Neuronal stem cell (in vitro differentiated cells): ENCODE measurements around the gene GPN1.
"Not testable (repeated sequence)": the region's sequence is repeated elsewhere in the genome, so short reads cannot be mapped to it uniquely, and the experiment has no call there.

Experiments
- DNase-seq: peaks from one replicate; pipeline ENCODE4 v3.0.0-alpha.2; 2013; ENCODE audit warnings: low spot score
- H2AFZ ChIP-seq: one replicate; pipeline ENCODE4 v1.6.1; 2013; ENCODE audit warnings: mild to moderate bottlenecking, low read length, inconsistent platforms
- H2AK5ac ChIP-seq: 2 replicates; pipeline ENCODE4 v1.6.1; 2013; ENCODE audit warnings: low read depth, mild to moderate bottlenecking, inconsistent platforms, low read length, moderate library complexity, mixed read lengths
- H2BK120ac ChIP-seq: 2 replicates; pipeline ENCODE4 v1.6.1; 2013; ENCODE audit warnings: low read depth, mild to moderate bottlenecking, inconsistent platforms, low read length, moderate library complexity, mixed read lengths
- H2BK12ac ChIP-seq: one replicate; pipeline ENCODE4 v1.6.1; 2013; ENCODE audit warnings: low read length, inconsistent platforms
- H2BK15ac ChIP-seq: 2 replicates; pipeline ENCODE4 v1.6.1; 2013; ENCODE audit warnings: mild to moderate bottlenecking, low read length, inconsistent platforms, mixed read lengths
- H2BK5ac ChIP-seq: one replicate; pipeline ENCODE4 v1.6.1; 2013; ENCODE audit warnings: inconsistent platforms, mild to moderate bottlenecking, low read length, moderate library complexity
- H3K14ac ChIP-seq: one replicate; pipeline ENCODE4 v1.6.1; 2013; ENCODE audit warnings: low read length, inconsistent platforms
- H3K18ac ChIP-seq: 2 replicates; pipeline ENCODE4 v1.6.1; 2013; ENCODE audit warnings: low read length, inconsistent platforms
- H3K23ac ChIP-seq: 2 replicates; pipeline ENCODE4 v1.6.1; 2013; ENCODE audit warnings: low read depth, mild to moderate bottlenecking, mixed read lengths, low read length, inconsistent platforms; ENCODE audit not compliant: poor library complexity
- H3K27ac ChIP-seq: replicated peaks from 3 replicates; pipeline ENCODE4 v1.5.1; 2013; ENCODE audit warnings: low read length, inconsistent platforms
- H3K27me3 ChIP-seq, 3 experiments: 2 replicates each; pipeline ENCODE4 v1.6.1; 2013; ENCODE audit warnings: low read length in 3 of 3, mild to moderate bottlenecking in 2 of 3, inconsistent platforms in 1 of 3, low read depth in 1 of 3, mixed read lengths in 1 of 3, moderate library complexity in 1 of 3; ENCODE audit not compliant: control insufficient read depth in 3 of 3, insufficient read depth in 3 of 3
- H3K36me3 ChIP-seq, 2 donors: replicated peaks in 1 of 2; 2 replicates each; pipeline ENCODE4 v1.6.1; 2013; ENCODE audit warnings: low read length in 2 of 2; ENCODE audit not compliant: control insufficient read depth in 2 of 2, insufficient read depth in 2 of 2
- H3K4ac ChIP-seq: 2 replicates; pipeline ENCODE4 v1.6.1; 2013; ENCODE audit warnings: inconsistent platforms, mild to moderate bottlenecking, low read length, moderate library complexity
- H3K4me1 ChIP-seq, 2 donors: 1 replicate in 1 of 2; 2 replicates in 1 of 2; pipeline ENCODE4 v1.6.1; 2013; ENCODE audit warnings: low read length in 2 of 2, low read depth in 1 of 2; ENCODE audit not compliant: control insufficient read depth in 2 of 2, insufficient read depth in 1 of 2
- H3K4me2 ChIP-seq: one replicate; pipeline ENCODE4 v1.6.1; 2013; ENCODE audit warnings: mild to moderate bottlenecking, low read length, inconsistent platforms; ENCODE audit not compliant: insufficient read depth, poor library complexity, severe bottlenecking
- H3K4me3 ChIP-seq, 2 donors: 2 replicates each; pipeline ENCODE4 v1.5.1; 2013; ENCODE audit warnings: low read length in 2 of 2, mild to moderate bottlenecking in 2 of 2, inconsistent platforms in 1 of 2, moderate library complexity in 1 of 2
- H3K79me1 ChIP-seq: one replicate; pipeline ENCODE4 v1.6.1; 2013; ENCODE audit warnings: low read depth, mild to moderate bottlenecking, inconsistent platforms, low read length, moderate library complexity
- H3K9ac ChIP-seq: one replicate; pipeline ENCODE4 v1.6.1; 2013; ENCODE audit warnings: mild to moderate bottlenecking, low read depth, low read length, inconsistent platforms; ENCODE audit not compliant: poor library complexity
- H3K9me3 ChIP-seq, 2 donors: replicated peaks in 1 of 2; 2 replicates each; pipeline versions ENCODE3 to v1.6.1; 2013; ENCODE audit warnings: low read length in 2 of 2, mild to moderate bottlenecking in 2 of 2, inconsistent platforms in 1 of 2, low read depth in 1 of 2, mixed read lengths in 1 of 2, moderate library complexity in 1 of 2; ENCODE audit not compliant: control insufficient read depth in 2 of 2, insufficient read depth in 1 of 2
- H4K8ac ChIP-seq: one replicate; pipeline ENCODE4 v1.6.1; 2013; ENCODE audit warnings: low read depth, mild to moderate bottlenecking, inconsistent platforms, low read length, moderate library complexity
- H4K91ac ChIP-seq: one replicate; pipeline ENCODE4 v1.6.1; 2013; ENCODE audit warnings: low read length, low read depth, mild to moderate bottlenecking, inconsistent platforms; ENCODE audit not compliant: poor library complexity
- WGBS, 2 donors: extraction: QIAGEN DNeasy Blood & Tissue Kit; methylation state at CpG; one replicate each; pipeline ENCODE4 v1.1.7; 2013; ENCODE audit warnings: missing lambda C conversion rate in 2 of 2, mixed read lengths in 1 of 2; ENCODE audit not compliant: insufficient read length in 2 of 2, insufficient replicate concordance in 1 of 2; ENCODE audit errors: extremely low coverage in 2 of 2; 5-methylcytosine and 5-hydroxymethylcytosine counted together

Gene GPN1

GRCh38 chr2:27626323-27626722 is 2.5 kb upstream of the GPN1 start:
- no CpG with 5 or more reads among the region's 1 CpG for WGBS, 2 donors
- not testable (repeated sequence) for H3K14ac ChIP-seq

GRCh38 chr2:27626921-27627320 is 1.9 kb upstream of the GPN1 start:
- not testable (repeated sequence) for H3K9me3 ChIP-seq, H3K4me3 ChIP-seq
- no CpG with 5 or more reads among the region's 3 CpGs for WGBS, 2 donors

More at GRCh38 chr2:27626323-27626722, 2.5 kb upstream of the GPN1 start:
- not testable (repeated sequence) for H3K4me1 ChIP-seq, H3K27ac ChIP-seq, H2BK12ac ChIP-seq, H4K8ac ChIP-seq, H3K4ac ChIP-seq, H2AFZ ChIP-seq, H2BK5ac ChIP-seq, H3K23ac ChIP-seq, H3K27me3 ChIP-seq, H3K18ac ChIP-seq, H3K4me2 ChIP-seq, H2BK15ac ChIP-seq, H3K79me1 ChIP-seq, H3K9me3 ChIP-seq, DNase-seq, H2AK5ac ChIP-seq, H4K91ac ChIP-seq, H2BK120ac ChIP-seq, H3K9ac ChIP-seq, H3K4me3 ChIP-seq
- H3K36me3 ChIP-seq: peaks cover 6 to 52% of the 10 kb centered on the region in 2 donors

GRCh38 chr2:27627963-27628766 is 685 bp upstream of the GPN1 start:
- no peak overlapping the region for H2BK5ac ChIP-seq
- peak overlapping the region; percentile 88 for H2AFZ ChIP-seq
- peaks cover 2% of the 10 kb centered on the region for H3K79me1 ChIP-seq
- WGBS, 2 donors: no CpG with 5 or more reads among the region's 21 CpGs
- peak overlapping the region; percentile 74 to 98 for H3K4me3 ChIP-seq
- peaks cover 2 to 4% of the 10 kb centered on the region in 2 donors for H3K4me1 ChIP-seq
- no peak overlapping the region for H3K23ac ChIP-seq
- no peak overlapping the region for H4K8ac ChIP-seq
- no peak overlapping the region for H2BK15ac ChIP-seq
- no peak overlapping the region for H4K91ac ChIP-seq
- H2BK120ac ChIP-seq: no peak overlapping the region
- H3K36me3 ChIP-seq: peaks cover 4 to 52% of the 10 kb centered on the region in 2 donors
- H3K27me3 ChIP-seq: no peaks in the 10 kb centered on the region
- peak overlapping the region; percentile 66 for H3K4me2 ChIP-seq
- H3K9me3 ChIP-seq: no peaks in the 10 kb centered on the region
- H3K4ac ChIP-seq: no peak overlapping the region
- no peak overlapping the region for H2BK12ac ChIP-seq
- H3K18ac ChIP-seq: no peak overlapping the region
- H2AK5ac ChIP-seq: no peak overlapping the region
- H3K9ac ChIP-seq: peak overlapping the region; percentile 77
- no peak overlapping the region for H3K14ac ChIP-seq
- H3K27ac ChIP-seq: no peak overlapping the region
- no peak for DNase-seq

More at GRCh38 chr2:27626921-27627320, 1.9 kb upstream of the GPN1 start:
- H2BK12ac ChIP-seq, H2AK5ac ChIP-seq, H4K8ac ChIP-seq, H3K23ac ChIP-seq, H3K4me1 ChIP-seq, H3K79me1 ChIP-seq, H3K4me2 ChIP-seq, H3K4ac ChIP-seq, H2BK15ac ChIP-seq, DNase-seq, H3K27me3 ChIP-seq, H4K91ac ChIP-seq, H2AFZ ChIP-seq, H2BK5ac ChIP-seq, H3K14ac ChIP-seq, H3K18ac ChIP-seq, H3K27ac ChIP-seq, H2BK120ac ChIP-seq, H3K9ac ChIP-seq: not testable (repeated sequence)
- peaks cover 7 to 52% of the 10 kb centered on the region in 2 donors for H3K36me3 ChIP-seq

GRCh38 chr2:27630257-27630656 is 1.4 kb downstream of the GPN1 start:
- not testable (repeated sequence) for H3K4me1 ChIP-seq, H3K9me3 ChIP-seq, H3K4ac ChIP-seq, H2BK5ac ChIP-seq, H3K27me3 ChIP-seq, H3K9ac ChIP-seq, H2BK15ac ChIP-seq, H3K14ac ChIP-seq, DNase-seq, H3K79me1 ChIP-seq, H3K4me3 ChIP-seq, H3K27ac ChIP-seq, H4K8ac ChIP-seq, H3K18ac ChIP-seq, H3K23ac ChIP-seq, H4K91ac ChIP-seq, H2BK12ac ChIP-seq, H3K4me2 ChIP-seq, H2AK5ac ChIP-seq, H2AFZ ChIP-seq, H2BK120ac ChIP-seq
- no CpG with 5 or more reads among the region's 2 CpGs for WGBS, 2 donors
- peaks cover 12 to 52% of the 10 kb centered on the region in 2 donors for H3K36me3 ChIP-seq
